Lower leg skin (tissue), 3 donors: ENCODE results near the gene CD226.

Experiments
- POLR2A ChIP-seq, 2 donors: fragments of 450-650 bp; IDR thresholded peaks; one replicate each; pipeline ENCODE4 v1.6.1; 2016 to 2017; ENCODE audit warnings: antibody characterized with exemption in 2 of 2, mild to moderate bottlenecking in 1 of 2, moderate library complexity in 1 of 2
- TF ChIP-seq, protein P1 (sequence below), 3 donors: fragments of 450-650 bp; IDR thresholded peaks; one replicate each; pipeline ENCODE4 v1.5.1; 2016; ENCODE audit warnings: antibody characterized with exemption in 3 of 3, mild to moderate bottlenecking in 3 of 3, moderate library complexity in 2 of 3

DNA sequence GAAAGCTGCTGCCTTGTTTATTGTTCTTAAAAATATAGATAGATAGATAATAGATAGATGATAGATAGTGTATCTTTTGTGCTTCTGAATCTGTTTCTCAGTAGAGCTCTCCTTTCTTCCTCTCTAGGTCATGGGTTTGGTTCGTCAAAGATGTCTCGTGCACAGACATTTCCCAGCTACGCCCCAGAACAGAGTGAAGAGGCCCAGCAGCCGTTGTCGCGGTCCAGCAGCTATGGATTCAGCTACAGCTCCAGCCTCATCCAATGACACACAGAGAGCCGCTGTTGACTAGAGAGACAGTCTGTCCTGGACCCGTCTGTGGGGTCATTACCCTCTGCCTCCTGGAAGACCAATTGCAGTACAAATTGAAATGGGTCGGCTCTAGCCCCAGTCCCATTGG, 106.6 kb downstream of the CD226 start:
- TF ChIP-seq, protein P1, sequence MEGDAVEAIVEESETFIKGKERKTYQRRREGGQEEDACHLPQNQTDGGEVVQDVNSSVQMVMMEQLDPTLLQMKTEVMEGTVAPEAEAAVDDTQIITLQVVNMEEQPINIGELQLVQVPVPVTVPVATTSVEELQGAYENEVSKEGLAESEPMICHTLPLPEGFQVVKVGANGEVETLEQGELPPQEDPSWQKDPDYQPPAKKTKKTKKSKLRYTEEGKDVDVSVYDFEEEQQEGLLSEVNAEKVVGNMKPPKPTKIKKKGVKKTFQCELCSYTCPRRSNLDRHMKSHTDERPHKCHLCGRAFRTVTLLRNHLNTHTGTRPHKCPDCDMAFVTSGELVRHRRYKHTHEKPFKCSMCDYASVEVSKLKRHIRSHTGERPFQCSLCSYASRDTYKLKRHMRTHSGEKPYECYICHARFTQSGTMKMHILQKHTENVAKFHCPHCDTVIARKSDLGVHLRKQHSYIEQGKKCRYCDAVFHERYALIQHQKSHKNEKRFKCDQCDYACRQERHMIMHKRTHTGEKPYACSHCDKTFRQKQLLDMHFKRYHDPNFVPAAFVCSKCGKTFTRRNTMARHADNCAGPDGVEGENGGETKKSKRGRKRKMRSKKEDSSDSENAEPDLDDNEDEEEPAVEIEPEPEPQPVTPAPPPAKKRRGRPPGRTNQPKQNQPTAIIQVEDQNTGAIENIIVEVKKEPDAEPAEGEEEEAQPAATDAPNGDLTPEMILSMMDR (IDR thresholded peaks at IDR 0.05) = no peak
- no peak for TF ChIP-seq POLR2A (IDR thresholded peaks at IDR 0.05)
